ENCODE data around the gene HMOX1. TPM values are rescaled to one million over a fixed set of nuclear protein-coding genes. Genes with fewer than 3 reads are reported as not detected.

Gene HMOX1
- total RNA-seq, 4 donors from 2014 or later = 0.51 to 13.8 (median 8.5) TPM

- TF ChIP-seq POLR2A (IDR thresholded peaks at IDR 0.05) = no peak
- TF ChIP-seq, protein P1, sequence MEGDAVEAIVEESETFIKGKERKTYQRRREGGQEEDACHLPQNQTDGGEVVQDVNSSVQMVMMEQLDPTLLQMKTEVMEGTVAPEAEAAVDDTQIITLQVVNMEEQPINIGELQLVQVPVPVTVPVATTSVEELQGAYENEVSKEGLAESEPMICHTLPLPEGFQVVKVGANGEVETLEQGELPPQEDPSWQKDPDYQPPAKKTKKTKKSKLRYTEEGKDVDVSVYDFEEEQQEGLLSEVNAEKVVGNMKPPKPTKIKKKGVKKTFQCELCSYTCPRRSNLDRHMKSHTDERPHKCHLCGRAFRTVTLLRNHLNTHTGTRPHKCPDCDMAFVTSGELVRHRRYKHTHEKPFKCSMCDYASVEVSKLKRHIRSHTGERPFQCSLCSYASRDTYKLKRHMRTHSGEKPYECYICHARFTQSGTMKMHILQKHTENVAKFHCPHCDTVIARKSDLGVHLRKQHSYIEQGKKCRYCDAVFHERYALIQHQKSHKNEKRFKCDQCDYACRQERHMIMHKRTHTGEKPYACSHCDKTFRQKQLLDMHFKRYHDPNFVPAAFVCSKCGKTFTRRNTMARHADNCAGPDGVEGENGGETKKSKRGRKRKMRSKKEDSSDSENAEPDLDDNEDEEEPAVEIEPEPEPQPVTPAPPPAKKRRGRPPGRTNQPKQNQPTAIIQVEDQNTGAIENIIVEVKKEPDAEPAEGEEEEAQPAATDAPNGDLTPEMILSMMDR (IDR thresholded peaks at IDR 0.05) = no peak
- Histone ChIP-seq H3K27me3 (no peaks in the 10 kb centered on the region), H3K4me1 (no peaks in the 10 kb centered on the region), H3K9me3 (no peaks in the 10 kb centered on the region), H3K4me3 (no peak overlapping the region), H3K27ac (no peak overlapping the region), H3K36me3 (no peaks in the 10 kb centered on the region)
- intact Hi-C loops (cut with DNase I; ENCODE audit: low total_unique reads) = no loop called here
- no peak for DNase-seq
Measured at GRCh38 chr22:35343664-35344550, 37.0 kb upstream of the HMOX1 start.

- DNase-seq = no peak
- Histone ChIP-seq H3K4me1 (no peaks in the 10 kb centered on the region), H3K27me3 (no peaks in the 10 kb centered on the region), H3K4me3 (no peak overlapping the region), H3K27ac (no peak overlapping the region), H3K9me3 (no peaks in the 10 kb centered on the region), H3K36me3 (no peaks in the 10 kb centered on the region)
- intact Hi-C loops (cut with DNase I; ENCODE audit: low total_unique reads) = no loop called here
- TF ChIP-seq, protein P1 (IDR thresholded peaks at IDR 0.05) = no peak
- TF ChIP-seq POLR2A (IDR thresholded peaks at IDR 0.05) = no peak
Measured at GRCh38 chr22:35344956-35345690, 35.8 kb upstream of the HMOX1 start.

- no peak overlapping the region for H3K27ac ChIP-seq
- no peaks in the 10 kb centered on the region for H3K36me3 ChIP-seq
- no peaks in the 10 kb centered on the region for H3K27me3 ChIP-seq
- H3K4me3 ChIP-seq = no peak overlapping the region
- no peak for DNase-seq
- H3K4me1 ChIP-seq = no peaks in the 10 kb centered on the region
- intact Hi-C loops (cut with DNase I; ENCODE audit: low total_unique reads) = no loop called here
- H3K9me3 ChIP-seq = no peaks in the 10 kb centered on the region
- no peak for TF ChIP-seq POLR2A (IDR thresholded peaks at IDR 0.05)
- TF ChIP-seq, protein P1 (IDR thresholded peaks at IDR 0.05) = no peak
Measured at GRCh38 chr22:35345808-35346505, 34.9 kb upstream of the HMOX1 start.

DNA sequence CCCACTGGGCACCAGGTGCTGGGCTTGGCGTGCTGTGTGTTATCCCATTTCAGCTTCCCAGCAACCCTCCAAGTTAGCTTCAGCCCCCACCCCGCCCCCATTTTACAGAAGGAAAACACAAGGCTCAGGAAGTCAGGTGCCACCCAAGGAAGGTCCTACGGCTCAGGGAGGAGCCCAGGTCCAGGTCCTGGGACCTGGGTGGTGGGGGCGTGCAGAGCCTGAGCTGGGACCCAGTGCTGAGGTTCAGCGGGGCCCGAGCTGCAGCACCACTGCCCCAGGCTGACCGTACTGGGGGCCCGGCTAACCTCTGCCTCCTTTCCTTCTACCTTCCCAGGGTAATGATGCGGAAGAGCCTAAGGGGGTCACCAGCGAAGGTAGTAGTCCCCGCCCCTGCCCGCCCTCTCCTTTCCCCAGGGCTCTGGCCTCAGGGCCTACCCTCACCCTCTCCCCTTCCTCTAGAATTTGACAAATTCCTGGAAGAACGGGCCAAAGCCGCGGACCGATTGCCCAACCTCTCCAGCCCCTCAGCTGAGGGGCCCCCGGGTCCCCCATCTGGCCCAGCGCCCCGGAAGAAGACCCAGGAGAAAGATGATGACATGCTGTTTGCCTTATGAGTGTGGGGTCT, 34.2 kb upstream of the HMOX1 start:
- H3K36me3 ChIP-seq = no peaks in the 10 kb centered on the region

More for the DNA sequence above, 34.2 kb upstream of the HMOX1 start:
- Histone ChIP-seq H3K9me3 (no peaks in the 10 kb centered on the region), H3K27me3 (no peaks in the 10 kb centered on the region), H3K4me3 (no peak overlapping the region), H3K4me1 (no peaks in the 10 kb centered on the region), H3K27ac (no peak overlapping the region)
- no peak for DNase-seq
- intact Hi-C loops (cut with DNase I; ENCODE audit: low total_unique reads) = no loop called here
- TF ChIP-seq POLR2A (IDR thresholded peaks at IDR 0.05) = no peak
- TF ChIP-seq, protein P1 (IDR thresholded peaks at IDR 0.05) = no peak

Measured in uterus (tissue), 4 donors.